GM21619 (cell line): ENCODE data around the gene CCNG2.
A peak's percentile ranks its signal among the peaks of the same experiment; 100 is the strongest.

Experiments used
- ATAC-seq: cut with Tn5 transposase; IDR thresholded peaks from one replicate; pipeline ENCODE4 v1.9.1; 2021; ENCODE audit not compliant: unreplicated experiment

CCNG2 gene

GRCh38 chr4:77175201-77175611 lies 18.2 kb downstream of the CCNG2 start:
- no peak for ATAC-seq

- ATAC-seq, result no peak
Observed at GRCh38 chr4:77176640-77177039, 19.6 kb downstream of the CCNG2 start.

- ATAC-seq, result no peak
Observed at GRCh38 chr4:77177199-77177598, 20.2 kb downstream of the CCNG2 start.

- no peak for ATAC-seq
Observed at GRCh38 chr4:77178560-77178959, 21.6 kb downstream of the CCNG2 start.

GRCh38 chr4:77179519-77179918 lies 22.5 kb downstream of the CCNG2 start:
- ATAC-seq, result no peak

GRCh38 chr4:77181720-77182119 lies 24.7 kb downstream of the CCNG2 start:
- no peak for ATAC-seq

GRCh38 chr4:77183777-77184420 lies 26.9 kb downstream of the CCNG2 start:
- ATAC-seq, result no peak

GRCh38 chr4:77184974-77185373 lies 28.0 kb downstream of the CCNG2 start:
- ATAC-seq, result no peak

- ATAC-seq, result no peak
Observed at GRCh38 chr4:77185686-77186085, 28.7 kb downstream of the CCNG2 start.

GRCh38 chr4:77187322-77187721 lies 30.3 kb downstream of the CCNG2 start:
- ATAC-seq, result no peak

GRCh38 chr4:77188498-77189220 lies 31.7 kb downstream of the CCNG2 start:
- ATAC-seq, result no peak

GRCh38 chr4:77189412-77189811 lies 32.4 kb downstream of the CCNG2 start:
- no peak for ATAC-seq

GRCh38 chr4:77190053-77190452 lies 33.0 kb downstream of the CCNG2 start:
- no peak for ATAC-seq

- no peak for ATAC-seq
Observed at GRCh38 chr4:77193046-77193445, 36.0 kb downstream of the CCNG2 start.

- ATAC-seq, result peak; percentile 92
Observed at GRCh38 chr4:77193511-77194102, 36.6 kb downstream of the CCNG2 start.

- no peak for ATAC-seq
Observed at GRCh38 chr4:77194366-77194765, 37.4 kb downstream of the CCNG2 start.

- ATAC-seq, result no peak
Observed at GRCh38 chr4:77194989-77195388, 38.0 kb downstream of the CCNG2 start.

- ATAC-seq, result peak; percentile 23
Observed at GRCh38 chr4:77196866-77197265, 39.9 kb downstream of the CCNG2 start.

- no peak for ATAC-seq
Observed at GRCh38 chr4:77197361-77197760, 40.4 kb downstream of the CCNG2 start.

GRCh38 chr4:77197831-77198230 lies 40.8 kb downstream of the CCNG2 start:
- ATAC-seq, result no peak

- no peak for ATAC-seq
Observed at GRCh38 chr4:77199276-77199675, 42.3 kb downstream of the CCNG2 start.

- no peak for ATAC-seq
Observed at GRCh38 chr4:77199701-77200100, 42.7 kb downstream of the CCNG2 start.
